HG03025 (cell line): Measurements from ENCODE around the gene RPGRIP1L.
"Not testable (repeated sequence)": the region's sequence is repeated elsewhere in the genome, so short reads cannot be mapped to it uniquely, and the experiment has no call there.

Experiments used
- ATAC-seq: cut with Tn5 transposase; IDR thresholded peaks from one replicate; pipeline ENCODE4 v1.9.1; 2021; ENCODE audit warnings: mild to moderate bottlenecking, moderate library complexity; ENCODE audit not compliant: unreplicated experiment, low FRiP score

Gene RPGRIP1L

DNA sequence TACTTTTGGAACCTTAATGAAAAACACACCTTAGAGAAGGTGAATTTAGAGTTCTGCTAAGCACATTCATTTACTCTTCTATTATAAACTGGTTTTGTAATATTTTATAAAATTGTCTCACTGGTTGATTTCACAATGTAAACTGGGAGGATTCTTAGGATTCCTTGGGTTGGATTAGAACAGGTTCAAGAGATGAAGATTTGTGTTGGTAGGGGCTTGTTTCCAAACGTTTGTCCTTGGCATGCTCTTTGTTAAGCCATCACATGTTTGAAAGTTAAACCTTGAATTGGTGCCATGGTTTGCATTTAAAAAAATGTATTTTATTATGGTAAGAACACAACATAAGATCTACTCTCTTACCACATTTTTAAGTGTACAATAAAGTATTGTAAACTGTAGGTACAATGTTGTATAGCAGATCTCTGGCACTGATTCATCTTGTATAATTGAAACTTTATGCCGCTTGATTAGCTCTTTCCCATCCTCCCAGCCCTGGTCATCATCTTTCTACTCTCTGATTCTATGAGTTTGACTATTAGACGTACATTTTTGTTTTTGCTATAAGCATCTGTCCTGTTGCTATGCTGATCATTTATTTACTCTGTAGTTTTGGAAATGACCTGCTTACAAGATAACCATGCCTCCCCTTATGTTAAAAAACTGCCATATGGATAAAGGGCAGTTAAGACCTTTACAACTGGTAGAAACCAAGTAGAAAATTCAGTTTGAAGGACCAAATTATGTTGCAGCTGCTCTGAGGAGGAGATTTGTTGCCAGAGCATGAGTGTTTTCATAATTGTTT lies 9.9 kb upstream of the RPGRIP1L start:
- no peak for ATAC-seq

DNA sequence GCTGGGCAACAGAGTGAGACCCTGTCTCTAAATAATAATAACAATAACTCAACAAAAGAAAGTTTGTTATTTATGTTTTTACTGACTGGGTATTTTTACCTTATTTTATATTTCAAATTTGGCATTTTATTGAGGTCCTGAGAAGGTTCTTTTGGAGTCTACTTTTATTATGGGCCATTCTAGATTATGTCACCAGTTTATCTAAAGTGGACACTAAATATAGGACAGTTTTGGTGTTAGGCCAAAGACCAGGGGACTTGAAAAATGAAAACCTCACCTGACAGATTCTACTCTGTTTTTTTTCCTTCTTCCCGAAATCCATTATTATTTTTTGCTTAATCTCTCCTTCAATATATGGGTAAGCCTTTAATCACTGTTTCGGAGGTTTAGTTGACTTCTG lies 8.4 kb upstream of the RPGRIP1L start:
- no peak for ATAC-seq

DNA sequence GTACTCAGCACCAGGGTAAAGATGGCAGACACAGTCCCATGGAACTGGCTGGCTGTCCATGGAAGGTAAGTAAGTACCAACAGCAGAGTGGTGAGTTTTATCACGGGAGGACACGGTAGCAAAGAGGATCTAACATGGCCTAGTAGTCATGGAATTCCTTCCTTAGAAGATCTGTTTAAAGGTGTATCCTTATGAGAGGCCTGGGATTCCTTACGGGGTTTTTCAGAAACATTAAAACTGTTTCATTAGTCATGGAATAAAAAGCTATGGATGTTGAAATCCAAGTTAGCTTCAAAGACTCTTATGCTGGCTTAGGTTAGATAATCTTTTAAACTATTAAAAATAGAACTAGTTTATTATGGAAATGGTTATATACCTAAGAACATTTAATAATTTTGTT lies 7.7 kb upstream of the RPGRIP1L start:
- no peak for ATAC-seq

DNA sequence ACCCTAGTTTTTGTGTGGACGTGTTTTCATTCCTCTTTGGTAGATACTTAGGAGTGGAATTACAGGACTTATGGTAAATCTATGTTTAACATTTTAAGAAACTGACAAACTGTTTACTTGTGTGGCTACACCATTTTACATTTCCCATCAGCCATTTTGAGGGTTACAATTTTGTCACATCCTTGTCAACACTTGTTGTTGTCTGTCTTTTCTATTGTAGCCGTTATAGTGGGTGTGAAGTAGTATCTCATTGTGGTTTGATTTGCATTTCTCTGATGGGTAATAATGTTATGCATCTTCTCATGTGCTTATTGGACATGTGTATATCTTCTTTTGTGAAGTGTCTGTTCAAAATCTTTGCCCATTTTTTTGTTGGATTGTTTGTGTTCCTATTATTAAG lies 4.8 kb upstream of the RPGRIP1L start:
- ATAC-seq = no peak

DNA sequence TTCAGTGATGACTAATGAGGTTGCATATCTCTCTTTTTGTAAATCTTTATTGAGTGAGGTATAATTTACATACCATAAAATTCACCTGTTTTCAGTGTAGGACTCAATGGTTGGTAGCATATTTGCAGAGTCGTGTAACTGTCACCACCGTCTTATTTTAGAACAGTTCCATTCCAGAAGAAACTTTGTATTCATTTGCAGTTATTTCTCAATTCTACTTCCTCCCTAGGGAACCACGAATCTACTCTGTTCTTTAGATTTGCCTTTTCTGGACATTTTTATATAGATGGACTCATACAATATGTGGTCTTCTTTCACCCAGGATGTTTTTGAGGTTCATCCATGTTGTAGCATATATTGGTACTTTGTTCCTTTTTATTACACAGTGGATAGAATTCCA lies 4.0 kb upstream of the RPGRIP1L start:
- ATAC-seq = no peak

GRCh38 chr16:53704445-53704813 lies 770 bp upstream of the RPGRIP1L start:
- ATAC-seq = no peak

- ATAC-seq = not testable (repeated sequence)
Observed at GRCh38 chr16:53698271-53698670, 5.4 kb downstream of the RPGRIP1L start.

DNA sequence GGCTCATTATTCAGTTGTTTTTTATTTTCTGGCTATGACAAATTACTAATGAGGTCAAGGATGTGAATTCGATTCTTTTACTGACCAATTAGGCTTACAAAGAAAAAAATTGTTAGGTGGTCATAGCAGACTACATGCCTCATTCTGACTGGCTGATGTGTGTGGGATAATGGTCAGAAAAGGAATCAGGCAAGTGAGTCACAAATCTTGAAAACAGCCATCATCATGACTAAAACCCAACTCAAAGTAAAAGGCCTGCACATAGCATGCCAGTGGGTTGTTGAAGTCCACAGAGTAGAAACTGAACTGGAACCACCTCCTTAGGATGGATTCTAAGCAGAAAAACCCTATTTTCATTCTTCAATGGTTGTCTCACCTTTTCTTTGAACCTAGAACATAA lies 8.6 kb downstream of the RPGRIP1L start:
- ATAC-seq = no peak

- ATAC-seq = no peak
Observed at GRCh38 chr16:53693320-53693719, 10.3 kb downstream of the RPGRIP1L start.

DNA sequence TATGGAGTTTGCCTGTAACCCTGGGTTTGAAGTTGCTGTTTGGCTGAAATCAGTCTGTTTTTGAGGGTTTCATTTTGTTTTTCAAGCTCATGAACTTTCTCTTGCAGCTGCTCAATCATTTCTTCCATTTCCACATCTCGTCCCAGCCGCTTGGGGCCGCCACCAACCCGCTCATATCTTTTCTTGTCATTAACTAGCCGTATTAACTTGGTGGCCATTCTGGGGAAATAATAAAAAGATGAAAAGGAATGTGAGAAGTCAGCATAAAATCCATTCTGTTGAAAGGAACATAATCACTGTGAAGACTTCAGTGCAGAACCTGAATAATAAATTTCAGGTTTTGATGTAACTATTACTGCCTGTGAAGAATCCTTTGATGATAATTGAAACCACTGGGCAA lies 11.5 kb downstream of the RPGRIP1L start:
- no peak for ATAC-seq

DNA sequence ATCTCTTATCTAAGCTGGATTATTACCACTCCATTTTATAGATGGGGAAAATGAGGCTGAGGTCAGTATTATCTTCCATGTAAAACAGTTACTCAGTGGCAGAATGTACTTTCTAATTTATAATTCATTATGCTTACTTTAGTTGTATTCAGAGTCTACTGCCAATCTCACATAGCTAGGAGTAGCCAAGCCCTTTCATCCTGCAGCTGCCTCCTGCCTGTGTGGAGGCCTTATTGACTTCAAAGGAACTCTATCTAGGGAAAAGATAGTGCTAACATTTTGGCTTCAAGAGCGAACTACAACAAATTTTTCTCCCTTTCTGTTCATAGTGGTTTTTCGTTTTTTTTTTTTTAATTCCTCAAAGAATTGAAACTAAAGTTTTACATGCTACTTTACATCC lies 12.9 kb downstream of the RPGRIP1L start:
- ATAC-seq = no peak

- no peak for ATAC-seq
Observed at GRCh38 chr16:53689636-53690035, 14.0 kb downstream of the RPGRIP1L start.

DNA sequence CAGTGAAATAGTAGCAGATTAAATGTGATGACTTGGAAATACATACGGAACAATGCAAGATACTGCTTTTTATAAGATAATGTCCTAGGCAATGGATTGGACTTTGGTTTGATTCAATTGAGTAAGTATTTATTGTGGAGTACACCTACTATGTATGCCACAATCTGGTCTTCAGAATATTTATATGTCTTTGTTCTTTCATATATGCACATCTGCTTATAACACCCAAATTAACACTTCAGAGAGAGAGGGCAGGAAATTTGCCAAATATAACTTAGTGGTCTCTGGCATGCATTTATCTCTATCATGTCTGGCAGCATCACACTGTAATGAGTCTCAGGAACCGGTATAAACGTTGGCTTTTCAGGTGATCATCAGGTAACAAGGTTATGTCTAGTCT lies 16.9 kb downstream of the RPGRIP1L start:
- ATAC-seq = no peak

GRCh38 chr16:53685334-53685733 lies 18.3 kb downstream of the RPGRIP1L start:
- ATAC-seq = not testable (repeated sequence)

DNA sequence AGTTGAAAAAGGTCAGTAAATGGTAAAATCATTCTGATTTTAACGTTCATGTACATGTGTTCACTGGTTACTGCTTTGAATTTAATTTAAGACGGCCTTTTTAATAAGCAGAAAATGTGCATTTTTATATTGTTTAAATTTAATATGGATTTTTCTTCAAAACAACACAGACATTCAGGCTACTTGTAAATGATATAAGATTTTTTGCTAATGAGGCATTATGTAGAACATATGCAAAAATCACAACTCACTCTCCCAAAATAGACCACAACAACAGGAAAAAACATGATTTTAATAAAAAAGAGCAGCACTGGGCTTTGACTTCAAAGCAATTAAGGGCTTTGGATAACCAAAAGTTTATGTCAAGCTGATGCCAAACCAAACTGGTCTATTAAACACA lies 22.3 kb downstream of the RPGRIP1L start:
- no peak for ATAC-seq

DNA sequence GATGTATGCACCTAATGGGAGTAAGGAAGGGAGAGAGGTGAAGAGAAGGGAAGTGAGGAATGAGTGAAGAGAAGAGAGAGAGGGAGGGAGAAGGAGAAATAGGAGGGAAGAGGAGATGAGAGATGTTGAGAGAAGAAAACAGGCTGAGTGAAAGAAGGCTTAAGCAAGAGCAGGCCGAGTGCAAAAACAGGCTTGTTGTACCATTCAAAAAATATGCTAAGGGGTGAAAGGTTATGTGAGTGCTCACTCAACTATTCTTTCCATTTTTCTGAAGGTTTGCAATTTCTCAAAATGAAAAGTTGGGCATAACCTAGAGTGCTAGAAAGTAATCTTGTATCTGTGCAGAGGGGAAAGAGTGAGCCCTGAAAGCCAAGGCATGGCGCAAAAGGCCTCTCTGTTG lies 22.9 kb downstream of the RPGRIP1L start:
- no peak for ATAC-seq

DNA sequence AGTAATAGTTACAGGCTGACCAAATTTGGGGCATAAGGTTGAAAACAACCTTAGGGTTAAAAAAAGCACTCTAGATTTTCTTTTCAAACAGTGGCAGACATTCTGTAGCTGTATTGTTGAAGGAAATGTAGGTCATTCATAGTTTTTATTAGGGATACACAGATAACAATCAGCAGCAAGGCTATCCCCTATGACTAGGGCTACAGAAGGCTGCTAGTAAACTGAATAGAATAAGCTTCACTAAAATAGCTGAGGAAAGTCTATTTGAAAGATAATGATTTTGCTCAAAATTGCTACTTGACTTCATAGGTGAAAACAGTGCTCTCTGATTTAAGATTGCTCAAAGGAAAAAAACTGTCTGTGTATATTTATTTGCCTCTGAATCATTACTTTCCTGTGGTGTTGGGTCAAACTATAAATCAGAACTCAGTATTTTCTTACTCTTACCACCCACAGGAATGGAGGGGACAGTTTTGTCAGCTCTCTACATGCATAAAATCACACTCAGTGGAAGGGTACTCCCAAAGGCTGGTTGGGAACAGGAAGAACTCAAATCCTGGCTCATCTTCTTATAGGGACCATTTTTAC lies 24.8 kb downstream of the RPGRIP1L start:
- no peak for ATAC-seq

GRCh38 chr16:53678155-53678554 lies 25.5 kb downstream of the RPGRIP1L start:
- no peak for ATAC-seq

- ATAC-seq = no peak
Observed at GRCh38 chr16:53673189-53673588, 30.5 kb downstream of the RPGRIP1L start.

- ATAC-seq = no peak
Observed at GRCh38 chr16:53672461-53672860, 31.2 kb downstream of the RPGRIP1L start.

GRCh38 chr16:53668869-53669268 lies 34.8 kb downstream of the RPGRIP1L start:
- no peak for ATAC-seq

- no peak for ATAC-seq
Observed at GRCh38 chr16:53666786-53667415, 36.8 kb downstream of the RPGRIP1L start.
